ENCODE data around the gene MTRF1.

The MTRF1 gene

GRCh38 chr13:41224113-41225110 is 39.0 kb downstream of the MTRF1 start:
- DNase-seq (ENCODE audit: low read depth) = no peak

- DNase-seq (ENCODE audit: low read depth) = no peak
Measured at GRCh38 chr13:41222259-41222852, 41.0 kb downstream of the MTRF1 start.

- no peak for DNase-seq (ENCODE audit: low read depth)
Measured at GRCh38 chr13:41220401-41220800, 43.0 kb downstream of the MTRF1 start.

- no peak for DNase-seq (ENCODE audit: low read depth)
Measured at GRCh38 chr13:41216160-41216559, 47.2 kb downstream of the MTRF1 start.

GRCh38 chr13:41213919-41214318 is 49.5 kb downstream of the MTRF1 start:
- no peak for DNase-seq (ENCODE audit: low read depth)

- DNase-seq (ENCODE audit: low read depth) = no peak
Measured at GRCh38 chr13:41213316-41213715, 50.1 kb downstream of the MTRF1 start.

- no peak for DNase-seq (ENCODE audit: low read depth)
Measured at GRCh38 chr13:41212881-41213280, 50.5 kb downstream of the MTRF1 start.

- no peak for DNase-seq (ENCODE audit: low read depth)
Measured at GRCh38 chr13:41211062-41211461, 52.3 kb downstream of the MTRF1 start.

- DNase-seq (ENCODE audit: low read depth) = no peak
Measured at GRCh38 chr13:41206467-41206866, 56.9 kb downstream of the MTRF1 start.

GRCh38 chr13:41203810-41204209 is 59.6 kb downstream of the MTRF1 start:
- DNase-seq (ENCODE audit: low read depth) = no peak

- no peak for DNase-seq (ENCODE audit: low read depth)
Measured at GRCh38 chr13:41200126-41200525, 63.2 kb downstream of the MTRF1 start.

GRCh38 chr13:41199526-41199925 is 63.9 kb downstream of the MTRF1 start:
- DNase-seq (ENCODE audit: low read depth) = no peak

- no peak for DNase-seq (ENCODE audit: low read depth)
Measured at GRCh38 chr13:41199079-41199478, 64.3 kb downstream of the MTRF1 start.

GRCh38 chr13:41196620-41197019 is 66.8 kb downstream of the MTRF1 start:
- no peak for DNase-seq (ENCODE audit: low read depth)

- no peak for DNase-seq (ENCODE audit: low read depth)
Measured at GRCh38 chr13:41196011-41196410, 67.4 kb downstream of the MTRF1 start.

GRCh38 chr13:41193919-41194824 is 69.2 kb downstream of the MTRF1 start, which contains the start of gene KBTBD7:
TSS of gene KBTBD7 (minus strand) at chr13:41194569. CDS start at chr13:41194257, 312 bp downstream.
- DNase-seq (ENCODE audit: low read depth) = peak; percentile 96

GRCh38 chr13:41193469-41193868 is 69.9 kb downstream of the MTRF1 start:
- no peak for DNase-seq (ENCODE audit: low read depth)

- DNase-seq (ENCODE audit: low read depth) = no peak
Measured at GRCh38 chr13:41188584-41188983, 74.8 kb downstream of the MTRF1 start.

GRCh38 chr13:41186481-41186880 is 76.9 kb downstream of the MTRF1 start:
- DNase-seq (ENCODE audit: low read depth) = no peak

GRCh38 chr13:41182231-41182630 is 81.1 kb downstream of the MTRF1 start:
- no peak for DNase-seq (ENCODE audit: low read depth)

GRCh38 chr13:41179593-41180250 is 83.7 kb downstream of the MTRF1 start:
- DNase-seq (ENCODE audit: low read depth) = peak; percentile 11

- no peak for DNase-seq (ENCODE audit: low read depth)
Measured at GRCh38 chr13:41178040-41178439, 85.3 kb downstream of the MTRF1 start.

All from stromal cell of bone marrow (primary cell).